Dedifferentiated amniotic fluid mesenchymal stem cell (primary cell): ENCODE data around the gene TNS3.

Source experiments
- DNase-seq: peaks from one replicate; pipeline ENCODE4 v3.0.0-alpha.2; 2016; ENCODE audit errors: extremely low spot score

The TNS3 gene

GRCh38 chr7:47303695-47304453, 278.0 kb downstream of the TNS3 start:
- no peak for DNase-seq

- no peak for DNase-seq
Measured at GRCh38 chr7:47303014-47303694, 278.8 kb downstream of the TNS3 start.

GRCh38 chr7:47302560-47302959, 279.4 kb downstream of the TNS3 start:
- no peak for DNase-seq

- no peak for DNase-seq
Measured at GRCh38 chr7:47301657-47302295, 280.1 kb downstream of the TNS3 start.

- DNase-seq, result no peak
Measured at GRCh38 chr7:47301105-47301477, 280.8 kb downstream of the TNS3 start.

- DNase-seq, result no peak
Measured at GRCh38 chr7:47300472-47301104, 281.3 kb downstream of the TNS3 start.

GRCh38 chr7:47299496-47299895, 282.4 kb downstream of the TNS3 start:
- DNase-seq, result no peak

- DNase-seq, result no peak
Measured at GRCh38 chr7:47298636-47299035, 283.3 kb downstream of the TNS3 start.

GRCh38 chr7:47297120-47297519, 284.8 kb downstream of the TNS3 start:
- DNase-seq, result no peak

GRCh38 chr7:47295606-47296005, 286.3 kb downstream of the TNS3 start:
- DNase-seq, result no peak

GRCh38 chr7:47294556-47295222, 287.2 kb downstream of the TNS3 start:
- no peak for DNase-seq

- DNase-seq, result no peak
Measured at GRCh38 chr7:47293884-47294555, 287.9 kb downstream of the TNS3 start.

GRCh38 chr7:47292832-47293309, 289.0 kb downstream of the TNS3 start:
- no peak for DNase-seq

GRCh38 chr7:47291461-47292081, 290.3 kb downstream of the TNS3 start:
- peak; percentile 78 for DNase-seq

GRCh38 chr7:47290867-47291266, 291.0 kb downstream of the TNS3 start:
- DNase-seq, result no peak

GRCh38 chr7:47290466-47290865, 291.4 kb downstream of the TNS3 start:
- DNase-seq, result no peak

- no peak for DNase-seq
Measured at GRCh38 chr7:47288060-47288459, 293.9 kb downstream of the TNS3 start.

GRCh38 chr7:47285860-47286491, 295.9 kb downstream of the TNS3 start:
- peak; percentile 87 for DNase-seq

GRCh38 chr7:47284691-47285635, 296.9 kb downstream of the TNS3 start:
- DNase-seq, result no peak
